Skeletal muscle tissue (tissue), 4 donors: ENCODE measurements around the gene PPP1R14C. TPM values are rescaled to one million over a fixed set of nuclear protein-coding genes. Genes with fewer than 3 reads are reported as not detected.
A peak's percentile ranks its signal among the peaks of the same experiment; 100 is the strongest.

Experiments used
- H3K27ac ChIP-seq: one replicate; pipeline ENCODE4 v1.7.0; 2013; ENCODE audit warnings: mild to moderate bottlenecking, low read depth, low read length, inconsistent platforms
- H3K27me3 ChIP-seq, 3 donors: one replicate each; pipeline ENCODE4 v1.7.0; 2013; ENCODE audit warnings: low read length in 3 of 3; ENCODE audit not compliant: control insufficient read depth in 3 of 3, insufficient read depth in 3 of 3
- H3K36me3 ChIP-seq, 3 donors: one replicate each; pipeline ENCODE4 v1.7.0; 2013; ENCODE audit warnings: low read length in 3 of 3; ENCODE audit not compliant: control insufficient read depth in 3 of 3, insufficient read depth in 3 of 3
- H3K4me1 ChIP-seq, 3 donors: one replicate each; pipeline ENCODE4 v1.7.0; 2013; ENCODE audit warnings: low read length in 3 of 3, mild to moderate bottlenecking in 3 of 3; ENCODE audit not compliant: control insufficient read depth in 3 of 3, insufficient read depth in 3 of 3
- H3K4me3 ChIP-seq, 3 donors: one replicate each; pipeline ENCODE4 v1.7.0; 2013; ENCODE audit warnings: low read length in 3 of 3
- H3K9ac ChIP-seq, 3 donors: one replicate each; pipeline ENCODE4 v1.7.0; 2013; ENCODE audit warnings: low read length in 3 of 3, mild to moderate bottlenecking in 3 of 3, moderate library complexity in 2 of 3, low read depth in 1 of 3
- H3K9me3 ChIP-seq, 3 donors: one replicate each; pipeline ENCODE4 v1.7.0; 2013; ENCODE audit warnings: low read length in 3 of 3; ENCODE audit not compliant: control insufficient read depth in 3 of 3
- total RNA-seq: library from RNA; depleted of rRNA; stranded (reverse); fragments of >200 nt; gene quantifications from one replicate; pipeline ENCODE4 v1.2.3, GENCODE V29; 2014
- donor health status: Osteomylitis.

PPP1R14C gene
- total RNA-seq, 1 donor from 2014 or later: 14.1 TPM

- Histone ChIP-seq H3K27me3 (no peaks in the 10 kb centered on the region), H3K9me3 (no peaks in the 10 kb centered on the region), H3K4me3 (no peak overlapping the region), H3K4me1 (peaks cover 0 to 8% (median 5%) of the 10 kb centered on the region in 3 donors), H3K9ac (no peak overlapping the region), H3K27ac (no peak overlapping the region), H3K36me3 (no peaks in the 10 kb centered on the region)
Measured at GRCh38 chr6:150163970-150164369, 21.1 kb downstream of the PPP1R14C start.

DNA sequence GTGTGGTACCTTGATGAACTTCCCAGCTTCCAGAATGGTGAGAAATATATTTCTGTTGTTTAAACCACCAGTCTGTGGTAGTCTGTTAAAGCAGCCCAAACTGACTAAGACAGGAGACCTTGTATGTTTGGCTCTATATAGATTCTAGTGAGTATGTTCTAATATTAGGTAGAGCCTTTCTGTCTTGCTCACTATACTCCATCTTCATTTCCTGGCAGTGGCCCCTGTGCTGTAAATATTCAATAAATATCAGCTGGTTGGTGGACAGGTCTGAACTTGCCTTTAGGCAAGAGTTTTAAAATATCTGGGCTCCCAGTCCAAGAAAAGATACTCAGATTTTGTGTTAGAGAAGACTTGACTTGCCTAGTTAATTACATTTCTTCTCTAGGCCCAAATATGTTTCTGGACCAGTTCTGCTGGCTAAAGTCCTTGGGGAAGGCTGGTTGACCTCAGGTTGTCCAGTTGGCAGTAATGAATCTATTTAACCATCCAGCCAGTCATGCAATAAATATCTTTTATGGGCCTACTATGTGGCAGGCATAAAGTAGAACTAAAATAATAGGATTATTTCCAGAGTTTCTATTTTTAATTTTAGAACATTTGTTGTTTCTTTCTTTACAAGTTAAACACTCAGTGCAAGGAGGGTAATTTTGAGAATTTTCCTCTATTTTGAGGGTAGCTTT lies 22.3 kb downstream of the PPP1R14C start:
- Histone ChIP-seq H3K36me3 (no peaks in the 10 kb centered on the region), H3K27ac (peak overlapping the region; percentile 43), H3K9ac (no peak overlapping the region), H3K9me3 (no peaks in the 10 kb centered on the region), H3K27me3 (no peaks in the 10 kb centered on the region), H3K4me1 (peaks cover 0 to 8% (median 5%) of the 10 kb centered on the region in 3 donors), H3K4me3 (no peak overlapping the region)

- peak overlapping the region; percentile 23 for H3K27ac ChIP-seq
- H3K4me3 ChIP-seq: no peak overlapping the region
- no peaks in the 10 kb centered on the region for H3K36me3 ChIP-seq
- H3K27me3 ChIP-seq: no peaks in the 10 kb centered on the region
- H3K9me3 ChIP-seq: no peaks in the 10 kb centered on the region
- H3K4me1 ChIP-seq: peaks cover 4 to 13% (median 8%) of the 10 kb centered on the region in 3 donors
- peak overlapping the region in 1 of 3 donors; percentile 42 for H3K9ac ChIP-seq
Measured at GRCh38 chr6:150167479-150167873, 24.6 kb downstream of the PPP1R14C start.

GRCh38 chr6:150169181-150169580 lies 26.3 kb downstream of the PPP1R14C start:
- Histone ChIP-seq H3K4me1 (peaks cover 4 to 25% (median 8%) of the 10 kb centered on the region in 3 donors), H3K36me3 (no peaks in the 10 kb centered on the region), H3K9ac (no peak overlapping the region), H3K4me3 (no peak overlapping the region), H3K27me3 (no peaks in the 10 kb centered on the region), H3K9me3 (no peaks in the 10 kb centered on the region), H3K27ac (no peak overlapping the region)

- peaks cover 5 to 23% (median 8%) of the 10 kb centered on the region in 3 donors for H3K4me1 ChIP-seq
- H3K4me3 ChIP-seq: no peak overlapping the region
- H3K9me3 ChIP-seq: no peaks in the 10 kb centered on the region
- H3K9ac ChIP-seq: no peak overlapping the region
- H3K27me3 ChIP-seq: no peaks in the 10 kb centered on the region
- H3K27ac ChIP-seq: no peak overlapping the region
- no peaks in the 10 kb centered on the region for H3K36me3 ChIP-seq
Measured at GRCh38 chr6:150169609-150170008, 26.8 kb downstream of the PPP1R14C start.

GRCh38 chr6:150172929-150173328 lies 30.1 kb downstream of the PPP1R14C start:
- Histone ChIP-seq H3K4me1 (peaks cover 24 to 46% (median 29%) of the 10 kb centered on the region in 3 donors), H3K9me3 (no peaks in the 10 kb centered on the region), H3K27me3 (no peaks in the 10 kb centered on the region), H3K4me3 (no peak overlapping the region), H3K36me3 (no peaks in the 10 kb centered on the region), H3K9ac (no peak overlapping the region), H3K27ac (no peak overlapping the region)

GRCh38 chr6:150175586-150176151 lies 32.8 kb downstream of the PPP1R14C start:
- Histone ChIP-seq H3K9ac (no peak overlapping the region), H3K36me3 (no peaks in the 10 kb centered on the region), H3K27me3 (no peaks in the 10 kb centered on the region), H3K27ac (peak overlapping the region; percentile 70), H3K4me1 (peaks cover 25 to 49% (median 31%) of the 10 kb centered on the region in 3 donors), H3K9me3 (no peaks in the 10 kb centered on the region), H3K4me3 (peak overlapping the region in 1 of 3 donors; percentile 12)

GRCh38 chr6:150176152-150176551 lies 33.3 kb downstream of the PPP1R14C start:
- Histone ChIP-seq H3K4me1 (peaks cover 25 to 49% (median 27%) of the 10 kb centered on the region in 3 donors), H3K9me3 (no peaks in the 10 kb centered on the region), H3K27me3 (no peaks in the 10 kb centered on the region), H3K4me3 (peak overlapping the region in 1 of 3 donors; percentile 12), H3K27ac (peak overlapping the region; percentile 70), H3K9ac (no peak overlapping the region), H3K36me3 (no peaks in the 10 kb centered on the region)

DNA sequence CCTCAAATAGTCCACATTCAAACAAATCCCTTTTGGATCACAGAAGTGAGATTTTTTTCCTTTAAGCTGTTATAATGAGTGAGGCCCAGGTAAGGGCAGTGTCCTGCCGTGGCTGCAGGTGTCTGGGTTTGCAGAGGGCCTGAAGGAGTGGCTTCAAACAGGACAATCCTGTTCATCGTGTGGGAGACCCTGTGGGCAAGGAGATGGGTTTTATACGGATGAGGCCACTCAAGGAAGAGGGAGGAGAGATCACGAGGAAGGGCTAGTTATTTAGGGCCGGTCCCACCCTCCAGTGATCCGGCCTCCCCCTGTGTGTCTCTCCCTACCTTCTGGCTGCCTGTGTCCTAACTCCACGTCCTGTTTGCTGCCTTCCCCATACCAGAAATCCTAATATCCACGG lies 33.8 kb downstream of the PPP1R14C start:
- Histone ChIP-seq H3K4me3 (no peak overlapping the region), H3K4me1 (peaks cover 25 to 45% (median 27%) of the 10 kb centered on the region in 3 donors), H3K36me3 (no peaks in the 10 kb centered on the region), H3K27ac (no peak overlapping the region), H3K9ac (peak overlapping the region in 1 of 3 donors; percentile 45), H3K9me3 (no peaks in the 10 kb centered on the region), H3K27me3 (no peaks in the 10 kb centered on the region)

DNA sequence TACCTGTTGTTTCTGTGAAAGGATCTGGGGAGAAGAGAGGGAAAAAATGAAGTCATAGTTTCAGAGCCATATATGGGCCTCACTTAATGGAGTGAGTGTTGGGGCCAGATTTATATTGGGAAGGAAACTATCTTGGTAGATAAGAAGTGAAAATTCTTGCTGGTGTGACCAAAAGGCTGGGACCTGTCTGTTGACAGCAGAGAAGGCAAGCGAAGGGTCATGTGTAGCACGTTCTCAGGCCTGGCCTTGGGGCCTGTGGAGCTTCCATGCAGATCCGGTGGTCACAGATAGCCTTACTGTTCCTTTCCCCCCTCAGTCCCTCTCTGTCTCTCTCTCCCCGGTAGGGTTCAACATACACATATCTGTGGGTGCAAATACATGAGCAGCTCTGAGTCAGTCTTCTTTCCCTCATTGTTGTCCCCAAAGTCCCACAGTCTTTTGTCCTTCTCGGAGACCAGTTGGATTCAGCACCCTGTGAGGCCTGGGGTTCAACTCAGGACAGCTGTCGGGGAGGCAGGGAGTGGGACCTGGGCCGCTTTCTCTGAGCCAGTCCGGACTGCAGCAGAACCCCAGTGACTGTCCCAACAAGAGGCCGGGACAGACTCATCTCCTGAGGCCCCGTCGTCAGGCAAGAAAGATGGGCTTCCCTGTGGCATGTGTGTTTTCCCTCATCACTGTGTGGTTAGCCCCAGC lies 34.6 kb downstream of the PPP1R14C start:
- H3K4me3 ChIP-seq: no peak overlapping the region
- H3K4me1 ChIP-seq: peaks cover 25 to 42% (median 27%) of the 10 kb centered on the region in 3 donors

More for the DNA sequence above, 34.6 kb downstream of the PPP1R14C start:
- no peak overlapping the region for H3K27ac ChIP-seq
- no peaks in the 10 kb centered on the region for H3K36me3 ChIP-seq
- H3K27me3 ChIP-seq: no peaks in the 10 kb centered on the region
- H3K9me3 ChIP-seq: no peaks in the 10 kb centered on the region
- peak overlapping the region in 1 of 3 donors; percentile 45 for H3K9ac ChIP-seq
